ENCODE measurements around the gene KMT2A.

The KMT2A gene

GRCh38 chr11:118544647-118545010 is 108.3 kb downstream of the KMT2A start:
- no peak overlapping the region for H3K4me3 ChIP-seq (ENCODE audit: low read depth, low read length)
- TF ChIP-seq CTCF (IDR thresholded peaks at IDR 0.05; ENCODE audit: low read depth, low read length) (no peak), MYC (IDR thresholded peaks at IDR 0.05; ENCODE audit: low read depth, low read length) (no peak), MAX (IDR thresholded peaks at IDR 0.05; ENCODE audit: low read depth, low read length) (no peak), POLR2A (IDR thresholded peaks at IDR 0.05; ENCODE audit: extremely low read depth, insufficient read length) (no peak)
- DNase-seq (ENCODE audit: low read depth) = no peak

- TF ChIP-seq POLR2A (IDR thresholded peaks at IDR 0.05; ENCODE audit: extremely low read depth, insufficient read length) (no peak), MAX (IDR thresholded peaks at IDR 0.05; ENCODE audit: low read depth, low read length) (no peak), CTCF (IDR thresholded peaks at IDR 0.05; ENCODE audit: low read depth, low read length) (no peak), MYC (IDR thresholded peaks at IDR 0.05; ENCODE audit: low read depth, low read length) (no peak)
- H3K4me3 ChIP-seq (ENCODE audit: low read depth, low read length) = no peak overlapping the region
- no peak for DNase-seq (ENCODE audit: low read depth)
Observed at GRCh38 chr11:118545533-118545932, 109.2 kb downstream of the KMT2A start.

GRCh38 chr11:118547132-118547531 is 110.8 kb downstream of the KMT2A start:
- TF ChIP-seq CTCF (IDR thresholded peaks at IDR 0.05; ENCODE audit: low read depth, low read length) = no peak
- TF ChIP-seq MYC (IDR thresholded peaks at IDR 0.05; ENCODE audit: low read depth, low read length) = no peak
- TF ChIP-seq MAX (IDR thresholded peaks at IDR 0.05; ENCODE audit: low read depth, low read length) = no peak
- TF ChIP-seq POLR2A (IDR thresholded peaks at IDR 0.05; ENCODE audit: extremely low read depth, insufficient read length) = no peak
- no peak overlapping the region for H3K4me3 ChIP-seq (ENCODE audit: low read depth, low read length)
- DNase-seq (ENCODE audit: low read depth) = no peak

- no peak overlapping the region for H3K4me3 ChIP-seq (ENCODE audit: low read depth, low read length)
- no peak for DNase-seq (ENCODE audit: low read depth)
- TF ChIP-seq MYC (IDR thresholded peaks at IDR 0.05; ENCODE audit: low read depth, low read length) = no peak
- no peak for TF ChIP-seq CTCF (IDR thresholded peaks at IDR 0.05; ENCODE audit: low read depth, low read length)
- no peak for TF ChIP-seq MAX (IDR thresholded peaks at IDR 0.05; ENCODE audit: low read depth, low read length)
- TF ChIP-seq POLR2A (IDR thresholded peaks at IDR 0.05; ENCODE audit: extremely low read depth, insufficient read length) = no peak
Observed at GRCh38 chr11:118552341-118552740, 116.0 kb downstream of the KMT2A start.

GRCh38 chr11:118560806-118561205 is 124.5 kb downstream of the KMT2A start:
- no peak for DNase-seq (ENCODE audit: low read depth)
- no peak overlapping the region for H3K4me3 ChIP-seq (ENCODE audit: low read depth, low read length)
- TF ChIP-seq MYC (IDR thresholded peaks at IDR 0.05; ENCODE audit: low read depth, low read length) (no peak), POLR2A (IDR thresholded peaks at IDR 0.05; ENCODE audit: extremely low read depth, insufficient read length) (no peak), CTCF (IDR thresholded peaks at IDR 0.05; ENCODE audit: low read depth, low read length) (no peak), MAX (IDR thresholded peaks at IDR 0.05; ENCODE audit: low read depth, low read length) (no peak)

- no peak overlapping the region for H3K4me3 ChIP-seq (ENCODE audit: low read depth, low read length)
- TF ChIP-seq CTCF (IDR thresholded peaks at IDR 0.05; ENCODE audit: low read depth, low read length) (no peak), MAX (IDR thresholded peaks at IDR 0.05; ENCODE audit: low read depth, low read length) (no peak), POLR2A (IDR thresholded peaks at IDR 0.05; ENCODE audit: extremely low read depth, insufficient read length) (no peak), MYC (IDR thresholded peaks at IDR 0.05; ENCODE audit: low read depth, low read length) (no peak)
- DNase-seq (ENCODE audit: low read depth) = no peak
Observed at GRCh38 chr11:118565051-118565450, 128.8 kb downstream of the KMT2A start.

Data from NB4 (cell line).